ENCODE measurements around the gene PHYKPL.
"Not testable (repeated sequence)": the region's sequence is repeated elsewhere in the genome, so short reads cannot be mapped to it uniquely, and the experiment has no call there.

Gene PHYKPL

DNA sequence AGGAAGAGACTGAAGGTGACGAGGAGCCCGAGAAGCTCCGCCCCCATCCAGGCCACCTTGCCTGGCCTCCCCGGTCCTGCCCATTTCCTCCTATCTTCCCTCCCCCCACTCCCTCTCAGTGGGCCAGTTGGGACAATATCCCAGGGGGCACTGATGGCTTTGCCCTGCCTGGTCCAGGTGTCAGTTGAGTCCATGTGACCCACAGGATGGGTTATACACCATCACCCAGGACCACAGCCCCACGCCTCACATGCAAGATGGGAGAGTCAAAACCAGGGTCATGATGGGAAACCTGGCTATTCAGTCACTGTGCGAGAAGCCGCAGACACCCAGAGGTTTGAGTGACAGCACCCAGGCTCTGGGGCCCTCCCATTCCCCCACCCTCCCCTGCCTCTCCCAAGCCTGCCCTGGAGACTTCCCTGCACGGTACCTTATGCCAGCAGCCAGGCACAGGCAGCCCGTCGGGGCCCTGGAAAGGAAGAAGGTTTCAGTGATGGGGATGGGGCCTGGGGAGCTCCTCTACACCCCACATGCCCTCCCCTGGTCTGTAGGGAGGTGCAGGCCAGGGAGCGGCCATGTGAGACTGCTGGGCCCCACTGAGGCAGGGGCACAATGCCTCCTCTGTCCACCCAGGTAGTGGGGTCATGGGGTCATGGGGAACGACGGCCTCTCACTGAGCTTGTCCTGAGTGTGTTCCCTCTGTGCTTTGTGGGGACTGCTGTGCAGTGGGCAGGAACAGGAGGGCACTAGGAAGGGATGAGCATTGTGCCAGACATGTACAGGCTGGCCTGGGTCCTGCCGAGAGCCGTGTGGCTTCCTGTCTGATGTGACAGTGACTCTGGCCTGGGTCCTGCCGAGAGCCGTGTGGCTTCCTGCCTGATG is 6.3 kb upstream of the PHYKPL start:
- no peak for DNase-seq

DNA sequence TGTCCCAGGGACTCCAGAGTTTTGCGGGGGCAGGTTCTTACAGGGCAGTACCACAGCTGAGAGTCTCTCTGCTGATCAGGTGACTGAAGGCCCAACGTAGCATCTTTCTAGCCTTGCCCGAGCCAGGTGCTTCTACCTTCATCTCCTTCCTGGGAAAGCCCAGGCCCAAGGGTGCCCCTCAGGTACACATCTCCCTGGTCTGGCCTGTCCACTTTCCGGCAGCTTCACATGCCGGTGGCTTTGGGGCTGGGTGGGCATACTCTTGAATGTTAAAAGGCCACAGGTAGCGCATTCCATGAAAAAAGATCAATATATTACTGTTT is 5.7 kb upstream of the PHYKPL start:
- DNase-seq, result no peak

DNA sequence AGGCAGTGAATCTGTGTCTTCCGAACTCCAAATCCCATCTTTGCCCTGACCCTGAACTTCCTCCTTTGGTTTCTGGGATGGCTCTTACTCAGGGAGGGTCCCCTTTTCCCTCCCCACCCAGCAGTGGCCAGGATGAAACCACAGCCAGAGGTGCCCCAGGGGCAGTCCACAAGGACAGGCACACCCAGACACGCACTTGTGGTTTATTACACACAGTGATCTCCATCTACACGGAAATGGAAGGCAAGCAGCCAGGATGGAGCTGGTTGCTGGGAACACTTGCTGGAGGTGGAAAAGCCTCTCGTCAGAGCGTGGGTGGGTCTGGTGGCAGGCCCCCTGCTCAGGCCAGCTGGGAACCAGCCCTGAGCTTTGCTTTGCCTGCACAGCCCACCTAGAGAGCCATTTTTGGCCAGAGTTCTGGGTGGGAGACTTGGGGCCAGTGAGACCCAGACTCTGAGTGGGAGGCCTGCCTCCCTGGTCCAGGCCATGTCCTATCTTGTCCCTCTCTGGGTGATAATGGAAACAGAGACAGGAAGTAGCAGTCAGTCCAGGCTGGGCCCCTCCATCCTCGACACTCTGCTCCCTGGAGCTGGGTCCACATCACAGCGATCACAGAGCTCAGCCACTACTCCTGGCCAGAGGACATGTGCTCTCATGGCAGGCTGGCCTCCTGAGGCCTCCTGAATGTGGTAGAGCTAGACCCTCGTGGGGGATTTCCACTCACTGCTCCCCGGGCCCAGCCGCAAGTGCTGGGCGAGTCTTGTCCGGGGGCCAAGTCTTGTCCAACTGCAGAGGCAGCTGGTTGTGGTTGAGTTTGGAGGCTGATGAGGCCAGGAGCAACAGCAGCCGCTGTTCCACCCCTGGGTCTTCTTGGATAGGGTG is 5.1 kb upstream of the PHYKPL start:
- no peak for DNase-seq

DNA sequence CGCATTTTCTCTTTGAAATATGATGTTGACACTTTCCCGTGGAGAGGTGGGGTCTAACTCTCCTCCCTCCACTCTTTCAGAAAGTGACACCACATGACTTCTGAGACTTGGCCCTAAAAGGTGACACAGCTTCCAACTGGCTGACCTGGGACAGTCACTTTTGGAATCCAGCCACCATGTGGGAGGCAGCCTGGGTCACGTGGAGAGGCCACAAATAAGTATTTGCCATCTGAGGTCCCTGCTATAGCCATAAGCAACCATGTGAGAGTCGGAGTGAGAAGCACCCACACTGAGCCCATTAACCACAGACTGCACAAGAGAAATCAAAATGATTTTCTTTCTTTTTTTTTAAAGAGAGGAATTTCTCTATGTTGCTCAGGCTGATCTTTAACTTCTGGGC is 4.1 kb upstream of the PHYKPL start:
- DNase-seq, result no peak

- no peak for DNase-seq
Observed at GRCh38 chr5:178236126-178236525, 3.5 kb upstream of the PHYKPL start.

DNA sequence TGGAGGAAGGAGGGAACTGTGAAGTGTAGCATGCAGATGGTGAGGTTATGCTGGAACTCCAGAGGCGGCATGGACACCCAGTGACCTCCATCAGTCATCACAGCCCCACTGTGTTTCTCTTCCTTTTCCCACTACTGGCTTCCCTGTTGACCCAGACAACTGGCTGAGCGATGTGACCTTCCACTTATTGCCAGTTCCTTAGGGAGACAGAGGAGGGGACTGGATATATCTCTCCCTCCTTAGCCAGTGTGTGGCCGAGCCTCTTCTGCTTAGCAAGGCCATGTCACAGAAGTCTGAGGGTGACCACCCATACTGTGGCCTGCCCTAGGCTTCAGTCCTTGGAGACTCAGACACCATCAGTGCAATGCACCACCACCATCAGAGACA is 3.0 kb upstream of the PHYKPL start:
- DNase-seq, result no peak

GRCh38 chr5:178234750-178235587 is 2.4 kb upstream of the PHYKPL start:
- DNase-seq, result peak; percentile 63

- no peak for DNase-seq
Observed at GRCh38 chr5:178234121-178234749, 1.6 kb upstream of the PHYKPL start.

DNA sequence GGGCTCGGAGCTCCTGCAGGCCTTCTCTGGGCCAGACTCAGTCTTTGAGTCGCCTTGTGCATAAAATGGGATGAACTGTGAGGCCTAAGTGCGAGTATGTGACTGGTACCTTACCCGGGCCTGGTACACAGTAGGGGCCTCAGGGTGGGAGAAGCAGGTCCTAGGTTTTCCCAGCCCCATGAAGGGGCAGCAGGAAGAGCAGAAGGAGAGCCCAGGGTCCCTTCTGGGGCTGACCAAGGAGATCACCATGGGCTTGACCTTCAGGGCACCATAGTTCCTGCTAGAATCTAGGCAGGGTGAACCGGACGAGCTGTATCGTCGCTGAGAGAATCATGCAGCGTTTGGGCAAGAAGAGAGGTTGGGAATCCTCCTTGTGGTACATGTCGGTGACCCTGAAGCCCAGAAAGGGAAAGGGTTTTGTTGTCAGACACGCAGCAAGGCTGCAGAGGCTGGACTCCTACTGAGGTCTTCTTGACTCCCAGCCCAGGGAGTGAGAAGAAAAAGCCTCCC is 373 bp upstream of the PHYKPL start:
- DNase-seq, result no peak

- no peak for DNase-seq
Observed at GRCh38 chr5:178231539-178232123, 971 bp downstream of the PHYKPL start.

DNA sequence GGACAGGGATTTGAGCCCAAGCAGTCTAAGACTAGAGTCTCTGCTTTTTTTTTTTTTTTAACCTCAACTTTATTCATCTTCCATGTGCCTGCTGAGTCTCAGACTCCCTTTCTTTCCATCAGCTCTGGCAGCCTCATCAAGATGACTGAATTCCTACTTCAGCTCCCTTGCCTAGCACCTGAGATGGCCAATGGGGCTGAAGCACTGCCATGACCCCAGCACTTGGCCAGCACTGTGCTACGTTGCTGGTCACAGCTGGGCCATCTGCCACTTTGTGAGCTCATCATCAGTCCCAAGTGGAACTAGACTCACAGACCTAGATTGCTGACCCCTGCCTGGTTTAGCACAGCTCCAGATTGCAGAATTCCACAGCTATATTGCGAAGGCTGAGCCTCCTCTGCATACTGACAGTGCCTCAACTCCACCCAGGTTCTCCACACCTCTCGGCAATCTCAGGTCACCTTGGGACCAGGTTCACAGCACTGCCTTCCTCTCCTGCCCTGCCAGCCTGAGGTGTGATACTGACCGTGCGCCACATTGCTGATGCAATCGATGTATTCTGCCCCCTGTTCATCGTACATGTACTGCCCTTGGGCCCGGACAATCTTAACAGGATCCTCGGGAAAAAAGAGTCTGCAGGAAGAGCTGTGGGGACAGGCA is 1.6 kb downstream of the PHYKPL start:
- peak; percentile 40 for DNase-seq

DNA sequence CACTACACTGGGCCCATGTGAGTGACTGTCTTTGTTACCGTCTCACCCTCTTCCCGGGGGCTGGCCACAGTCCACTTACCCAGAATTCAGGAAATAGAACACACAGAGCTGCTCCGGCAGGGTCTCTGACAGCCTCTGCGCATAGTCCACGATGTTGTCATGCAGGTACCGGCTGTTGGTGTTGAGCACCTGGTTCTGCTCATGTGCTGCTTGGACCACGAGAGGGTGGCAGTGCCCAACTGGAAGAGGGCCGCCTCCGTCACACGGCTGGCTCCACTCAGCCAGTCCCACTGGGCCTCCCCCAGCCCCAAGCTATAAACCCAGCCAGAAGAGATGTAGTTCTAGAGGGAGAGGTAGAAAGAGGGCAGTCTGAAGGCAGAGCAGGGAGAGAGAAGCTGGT is 2.7 kb downstream of the PHYKPL start:
- no peak for DNase-seq

DNA sequence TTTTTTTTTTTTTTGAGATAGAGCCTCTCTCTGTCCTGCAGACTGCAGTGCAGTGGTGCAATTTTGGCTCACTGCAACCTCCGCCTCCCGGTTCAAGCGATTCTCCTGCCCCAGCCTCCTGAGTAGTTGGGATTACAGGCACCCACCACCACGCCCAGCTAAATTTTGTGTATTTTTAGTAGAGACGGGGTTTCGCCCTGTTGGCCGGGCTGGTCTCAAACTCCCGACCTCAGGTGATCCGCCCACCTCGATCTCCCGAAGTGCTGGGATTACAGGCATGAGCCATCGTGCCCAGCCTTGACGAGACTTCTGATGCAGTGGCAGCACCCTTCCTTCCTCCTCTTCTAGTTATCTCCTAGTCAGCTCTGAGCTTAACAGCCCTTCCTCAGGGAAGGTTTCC is 3.5 kb downstream of the PHYKPL start:
- DNase-seq, result not testable (repeated sequence)

- DNase-seq, result no peak
Observed at GRCh38 chr5:178228609-178229008, 4.0 kb downstream of the PHYKPL start.

- DNase-seq, result no peak
Observed at GRCh38 chr5:178227929-178228328, 4.7 kb downstream of the PHYKPL start.

GRCh38 chr5:178227138-178227659 is 5.4 kb downstream of the PHYKPL start:
- no peak for DNase-seq

DNA sequence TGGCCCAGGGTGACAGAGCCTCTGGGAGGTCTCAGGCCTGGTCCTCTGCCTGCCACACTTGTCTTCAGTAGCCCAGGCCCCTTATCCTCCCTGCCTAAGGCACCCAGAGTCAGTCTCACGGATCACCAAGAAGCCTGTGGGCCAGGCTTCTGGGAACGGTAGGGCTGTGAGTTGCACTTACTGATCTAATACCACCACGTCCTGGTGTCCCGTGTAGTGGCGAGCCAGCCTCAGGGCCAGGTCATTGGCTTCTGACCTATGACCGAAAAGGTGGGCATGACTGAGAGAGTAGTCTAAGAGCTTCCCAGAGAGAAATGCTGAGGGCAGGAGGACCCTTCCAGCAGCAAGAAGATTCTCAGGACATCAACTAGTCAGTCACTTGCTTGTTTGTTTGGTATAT is 7.4 kb downstream of the PHYKPL start:
- DNase-seq, result no peak

GRCh38 chr5:178224403-178224802 is 8.2 kb downstream of the PHYKPL start:
- no peak for DNase-seq

DNA sequence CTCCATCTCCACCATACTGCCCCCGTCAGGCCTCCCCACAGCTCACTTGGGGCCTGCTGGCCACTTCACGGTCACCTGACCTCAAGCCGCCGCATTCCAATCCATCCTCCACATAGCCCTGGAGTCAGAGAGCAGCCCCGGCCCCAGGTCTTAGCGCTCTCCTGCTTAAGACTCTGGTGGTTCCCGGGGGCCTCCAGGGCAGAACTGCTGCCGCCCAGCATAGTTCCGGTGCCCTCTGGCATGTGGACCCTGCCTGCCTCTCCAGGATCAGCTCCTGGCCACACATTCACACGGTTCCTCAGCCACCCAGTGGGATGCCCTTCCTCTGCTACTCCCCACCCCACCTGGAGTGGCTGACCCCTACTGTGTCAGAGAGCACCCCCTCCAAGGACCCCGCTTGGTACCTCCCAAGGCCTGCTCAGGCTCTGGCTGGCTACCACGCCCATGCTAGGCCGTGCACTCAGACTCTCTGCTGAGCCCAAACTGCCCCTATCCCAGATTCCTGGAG is 8.7 kb downstream of the PHYKPL start:
- no peak for DNase-seq

GRCh38 chr5:178223196-178223773 is 9.3 kb downstream of the PHYKPL start:
- no peak for DNase-seq

DNA sequence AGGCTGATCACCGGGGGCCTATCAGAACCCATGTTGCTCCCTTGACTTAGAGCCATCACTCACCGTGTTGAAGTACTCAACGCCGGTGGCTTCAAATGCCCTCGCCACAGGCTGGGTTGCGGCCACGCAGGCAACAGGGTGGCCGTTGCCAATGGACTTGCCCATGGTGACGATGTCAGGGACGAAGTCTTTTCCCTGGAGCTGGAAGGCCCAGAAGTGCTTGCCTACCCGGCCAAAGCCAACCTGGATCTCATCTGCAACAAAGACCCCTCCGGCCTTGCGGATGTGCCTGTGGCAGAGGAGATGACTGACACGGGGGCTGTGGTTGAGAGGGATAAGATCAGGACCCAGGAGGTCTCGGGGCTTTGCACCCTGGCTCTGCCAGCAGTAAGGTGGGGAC is 10.3 kb downstream of the PHYKPL start:
- DNase-seq, result no peak
